NCI-H1417 (cell line): ENCODE results near the gene ATP13A3.
A peak's percentile ranks its signal among the peaks of the same experiment; 100 is the strongest.
"Not testable (repeated sequence)": the region's sequence is repeated elsewhere in the genome, so short reads cannot be mapped to it uniquely, and the experiment has no call there.

ENCODE experiments used
- DNase-seq, 3 experiments: peaks; one replicate each; lab custom pipeline; 2025; lab: John Stamatoyannopoulos, UW

Gene ATP13A3

GRCh38 chr3:194486540-194487288 lies at the start of gene ATP13A3:
Gene ATP13A3 (minus strand): TSS chr3:194487002. CDS start chr3:194462190, 24,812 bp downstream.
- DNase-seq, result peak; percentile 93 to 97 (median 96)

DNA sequence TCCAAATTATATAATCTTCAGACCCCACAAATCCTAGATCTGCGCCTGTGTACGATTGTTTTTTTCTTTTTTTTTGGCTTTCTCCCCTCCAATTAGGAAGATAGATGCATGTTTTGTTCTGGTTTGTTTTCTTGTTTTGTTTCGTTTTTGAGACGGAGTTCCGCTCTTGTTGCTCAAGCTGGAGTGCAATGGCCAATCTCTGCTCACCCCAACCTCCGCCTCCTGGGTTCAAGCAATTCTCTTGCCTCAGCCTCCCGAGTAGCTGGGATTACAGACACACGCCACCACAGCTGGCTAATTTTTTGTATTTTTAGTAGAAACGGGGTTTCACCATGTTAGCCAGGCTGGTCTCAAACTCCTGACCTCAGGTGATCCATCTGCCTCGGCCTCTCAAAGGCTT lies 48.4 kb upstream of the ATP13A3 start:
- not testable (repeated sequence) for DNase-seq

DNA sequence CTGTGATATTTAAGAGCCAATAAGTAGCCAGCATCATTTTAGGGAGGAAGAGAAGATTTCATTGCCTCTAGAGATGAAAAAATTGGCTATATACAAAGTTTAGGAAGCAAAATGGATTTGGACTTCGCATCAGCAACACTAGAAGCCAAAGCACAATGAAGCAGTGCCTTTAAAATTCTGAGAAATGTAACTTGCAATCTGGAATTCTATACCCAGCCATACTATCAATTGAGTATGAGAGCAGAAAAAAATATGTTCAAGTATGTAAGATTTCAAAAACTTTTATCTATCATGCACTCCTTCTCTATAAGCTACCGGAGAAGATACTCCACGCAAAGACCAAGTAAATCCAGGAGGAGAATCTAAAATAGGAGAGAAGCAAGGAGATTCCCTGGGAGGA lies 47.4 kb upstream of the ATP13A3 start:
- DNase-seq, result no peak

DNA sequence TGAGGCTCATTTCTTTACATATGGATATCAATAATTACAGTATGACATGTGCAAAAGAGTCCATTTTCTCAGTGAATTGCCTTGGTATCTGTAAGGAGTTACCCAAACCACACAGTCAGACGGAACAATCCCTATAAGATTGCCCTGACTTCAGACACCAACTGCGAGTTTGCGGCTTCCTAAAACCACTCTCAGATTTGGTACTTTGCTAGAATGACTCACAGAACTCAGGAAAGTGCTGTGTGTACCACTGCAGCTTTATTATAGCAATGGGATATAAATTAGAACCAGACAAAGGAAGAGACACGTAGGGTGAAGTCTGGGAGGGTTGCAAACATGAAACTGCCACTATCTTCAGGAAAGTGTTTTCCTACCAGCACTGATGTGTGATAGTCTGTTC lies 45.8 kb upstream of the ATP13A3 start:
- DNase-seq, result no peak

DNA sequence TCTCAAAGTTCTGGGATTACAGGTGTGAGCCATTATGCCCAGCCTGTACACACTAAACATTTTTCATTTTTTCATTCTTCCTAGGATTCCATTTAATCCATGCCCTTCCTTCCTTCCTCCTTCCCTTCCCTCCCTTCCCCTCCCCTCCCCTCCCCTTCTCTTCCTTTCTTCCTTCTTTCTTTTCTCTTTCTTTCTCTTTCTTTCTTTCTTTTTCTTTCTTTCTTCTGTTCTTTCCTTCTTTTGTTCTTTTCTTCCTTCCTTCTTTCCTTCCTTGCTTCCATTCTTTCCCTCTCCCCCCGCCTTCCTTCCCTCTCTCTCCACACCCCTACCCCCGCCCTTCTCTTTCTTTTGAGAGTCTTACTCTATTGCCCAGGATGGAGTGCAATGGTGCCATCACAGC lies 40.9 kb upstream of the ATP13A3 start:
- no peak for DNase-seq

DNA sequence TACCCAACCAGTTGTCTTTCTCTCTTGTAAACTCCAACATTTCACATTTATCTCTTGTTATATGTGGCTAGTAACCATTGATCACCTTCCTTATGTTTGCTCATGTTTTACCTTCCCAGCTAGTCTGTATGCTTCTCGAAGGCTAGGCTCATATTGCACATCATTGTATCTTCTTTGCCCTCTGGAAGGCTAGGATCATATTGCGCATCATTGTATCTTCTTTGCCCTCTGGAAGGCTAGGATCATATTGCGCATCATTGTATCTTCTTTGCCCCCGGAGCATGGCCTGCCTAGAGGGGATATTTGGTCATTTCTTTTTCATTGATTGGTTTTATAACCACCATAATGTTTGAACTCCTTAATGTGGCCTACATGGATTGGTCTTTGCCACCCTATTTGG lies 39.4 kb upstream of the ATP13A3 start:
- DNase-seq, result no peak

- DNase-seq, result no peak
These were observed 35.8 kb upstream of the ATP13A3 start for GRCh38 chr3:194522579-194523046.

DNA sequence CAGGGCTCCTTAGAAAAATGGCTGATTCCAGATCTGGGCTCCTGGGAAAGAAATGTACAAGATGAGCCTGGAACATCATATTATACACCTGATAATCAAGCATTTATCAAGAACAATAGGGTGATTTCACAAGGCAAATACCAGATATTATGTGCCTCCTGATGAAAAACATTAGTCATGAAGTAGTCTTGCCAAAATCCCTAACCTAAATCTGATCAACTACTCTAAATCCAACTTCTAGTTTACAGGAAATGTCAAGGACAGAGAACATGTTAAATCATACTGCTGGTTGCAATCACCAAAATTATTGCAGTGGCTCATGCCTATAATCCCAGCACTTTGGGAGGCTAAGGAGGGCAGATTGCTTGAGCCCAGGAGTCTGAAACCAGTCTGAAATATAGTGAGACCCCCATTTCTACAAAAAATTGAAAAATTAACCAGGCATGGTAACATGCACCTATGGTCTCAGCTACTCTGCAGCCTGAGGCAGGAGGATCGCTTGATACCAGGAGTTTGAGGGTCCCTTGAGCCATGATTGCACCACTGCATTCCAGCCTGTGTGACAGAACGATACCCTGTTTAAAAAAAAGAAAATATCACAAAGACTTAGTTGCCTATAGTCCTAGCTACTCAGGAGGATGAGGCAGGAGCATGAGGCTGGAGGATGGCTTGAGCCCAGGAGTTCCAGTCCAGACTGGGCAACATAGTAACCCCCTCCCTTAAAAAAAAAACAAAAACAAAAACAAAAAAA lies 34.9 kb upstream of the ATP13A3 start:
- DNase-seq, result no peak

GRCh38 chr3:194520682-194521162 lies 33.9 kb upstream of the ATP13A3 start:
- not testable (repeated sequence) for DNase-seq

GRCh38 chr3:194520201-194520600 lies 33.4 kb upstream of the ATP13A3 start:
- not testable (repeated sequence) for DNase-seq

DNA sequence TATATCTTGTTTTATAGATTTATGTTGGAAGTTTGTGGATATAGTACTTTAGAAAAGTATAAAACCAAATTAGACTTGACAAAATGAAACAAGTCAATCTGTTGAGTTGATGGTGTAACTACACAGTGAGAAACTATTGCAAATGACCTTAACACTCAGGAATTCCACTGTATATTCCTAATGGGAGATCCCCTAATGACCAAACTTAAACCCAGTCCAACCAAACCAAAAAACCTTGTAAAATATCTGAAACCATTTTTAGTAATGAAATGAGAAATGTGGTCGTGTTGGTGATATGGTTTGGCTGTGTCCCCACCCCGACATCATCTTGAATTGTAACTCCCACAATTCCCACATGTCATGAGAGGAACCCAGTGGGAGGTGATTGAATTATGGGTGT lies 31.9 kb upstream of the ATP13A3 start:
- no peak for DNase-seq

DNA sequence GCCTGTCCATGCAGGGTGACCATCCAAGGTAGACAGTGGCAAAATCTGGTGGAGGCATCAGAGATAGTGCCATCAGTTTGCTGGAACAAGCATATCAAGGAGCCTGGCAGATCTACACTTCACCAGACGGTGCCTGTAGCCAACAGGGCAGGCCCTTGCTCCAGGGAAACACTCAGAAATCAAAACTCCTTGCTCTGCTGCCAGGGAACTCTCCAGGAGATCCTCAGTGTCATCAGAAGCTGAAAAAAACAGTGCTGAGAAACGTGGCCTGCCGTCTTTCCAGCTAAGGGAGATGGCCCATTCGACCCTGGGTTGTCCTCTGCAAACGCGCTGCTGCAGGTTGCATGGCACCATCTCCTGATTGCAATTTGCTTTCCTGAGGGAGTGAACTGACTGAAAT lies 30.5 kb upstream of the ATP13A3 start:
- DNase-seq, result no peak

DNA sequence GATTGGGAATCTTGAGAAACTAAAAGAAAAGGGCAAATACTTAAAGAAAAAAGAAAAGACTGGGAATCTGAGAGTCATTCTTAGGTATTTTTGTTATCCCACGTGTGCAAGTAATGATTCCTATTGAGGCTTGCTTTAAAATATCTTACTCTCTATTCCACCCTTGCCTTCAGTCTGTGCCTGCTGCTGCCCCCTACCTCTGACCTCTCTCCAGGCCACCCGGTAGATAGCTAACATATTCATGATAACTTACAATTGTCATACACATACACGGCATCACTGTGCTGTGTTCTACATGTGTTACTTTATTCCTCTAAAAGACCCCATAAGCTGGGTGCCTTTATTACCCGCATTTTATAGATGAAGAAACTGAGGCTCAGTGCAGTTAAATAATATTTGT lies 27.8 kb upstream of the ATP13A3 start:
- no peak for DNase-seq

GRCh38 chr3:194512895-194513601 lies 26.2 kb upstream of the ATP13A3 start:
- DNase-seq, result peak; percentile 44 to 96 (median 91)

DNA sequence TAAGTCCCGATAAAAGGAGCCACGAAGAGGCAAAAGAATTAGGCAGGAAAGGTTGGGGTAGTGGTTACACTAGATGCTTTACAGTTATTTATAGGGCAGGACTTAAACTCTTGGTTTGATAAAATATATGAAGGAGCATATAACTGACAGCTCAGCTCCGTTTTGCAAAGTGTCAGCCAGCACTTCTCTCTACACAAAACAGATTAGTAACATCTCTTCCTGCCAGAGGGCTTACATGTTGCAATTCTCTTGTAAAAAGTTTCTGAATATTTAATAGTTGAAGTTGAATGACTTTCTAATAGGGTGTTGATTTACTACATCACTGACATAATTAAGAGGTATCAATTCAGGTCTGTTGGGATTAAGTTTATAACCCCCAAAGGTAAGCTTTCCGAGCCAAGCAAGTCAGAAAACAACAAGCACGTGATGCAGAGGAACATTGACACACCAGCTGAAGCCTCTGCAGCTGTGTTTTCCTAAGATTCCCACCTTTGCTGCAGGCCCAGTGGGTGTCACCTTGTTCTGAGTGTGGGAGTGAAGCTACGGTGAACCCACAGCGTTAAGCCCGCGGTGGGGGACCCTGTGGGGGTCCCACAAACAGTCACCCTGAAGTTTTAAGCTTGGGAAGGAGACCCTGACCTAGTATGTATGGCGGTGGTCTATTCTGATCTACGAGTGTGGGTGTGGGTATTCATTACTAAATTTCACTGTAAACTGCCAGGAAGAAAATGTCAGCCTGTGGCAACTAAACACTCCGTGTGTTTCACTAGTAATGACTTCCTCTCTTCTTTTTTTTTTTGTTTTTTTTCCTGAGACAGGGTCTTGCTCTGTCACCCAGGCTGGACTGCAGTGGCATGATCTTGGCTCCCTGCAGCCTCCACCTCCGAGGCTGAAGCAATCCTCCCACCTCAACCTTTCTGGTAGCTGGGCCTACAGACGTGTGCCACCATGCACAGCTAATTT lies 22.0 kb upstream of the ATP13A3 start:
- peak in 2 of 3 experiments; percentile 64 to 73 for DNase-seq

DNA sequence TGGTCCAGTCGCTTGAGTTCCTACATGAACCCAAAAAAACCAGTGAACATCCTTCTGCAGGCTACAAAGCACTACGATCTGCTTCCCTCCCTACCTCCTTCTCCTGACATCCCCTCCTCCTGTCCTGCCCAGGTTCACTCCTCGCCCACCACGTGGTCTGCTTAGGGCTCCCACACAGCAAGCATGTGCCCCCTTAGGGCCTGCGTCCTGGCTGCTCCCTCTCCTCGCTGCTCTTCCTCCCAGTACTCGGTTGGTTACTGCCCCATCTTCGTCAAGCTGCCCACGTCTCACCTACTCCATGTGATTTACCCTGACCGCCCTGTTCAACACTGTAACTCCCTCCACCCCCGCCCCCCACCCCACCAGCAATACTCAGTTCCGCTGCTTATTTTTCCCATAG lies 20.8 kb upstream of the ATP13A3 start:
- DNase-seq, result no peak

DNA sequence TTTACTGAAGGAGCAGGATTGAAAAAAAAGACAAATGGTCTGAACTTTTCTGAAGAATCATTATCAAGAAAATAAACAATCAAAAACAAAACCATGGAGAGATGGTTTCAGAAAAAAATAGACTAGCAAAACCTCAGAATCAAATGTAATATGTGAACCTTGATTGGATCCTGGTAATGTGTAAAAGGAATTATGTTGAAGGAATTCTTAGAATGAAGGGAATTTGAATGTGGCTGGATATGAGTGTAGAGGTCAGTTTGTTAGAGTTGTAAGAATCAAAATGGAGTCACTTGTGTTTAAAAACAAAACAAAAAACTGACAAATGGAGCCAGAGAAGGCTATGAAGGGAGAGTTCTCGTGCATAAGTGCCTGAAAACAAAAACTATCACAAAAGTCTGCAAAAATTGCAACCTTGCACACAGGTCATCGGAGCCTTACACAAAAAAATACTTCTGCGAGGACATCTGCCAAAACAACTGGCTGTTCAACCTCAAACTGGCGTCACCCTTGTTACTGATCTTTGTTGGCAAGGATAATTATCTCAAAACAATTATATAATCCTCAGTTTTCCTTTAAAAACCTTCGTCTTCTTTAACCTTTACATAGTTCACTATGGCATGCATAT lies 19.1 kb upstream of the ATP13A3 start:
- no peak for DNase-seq

DNA sequence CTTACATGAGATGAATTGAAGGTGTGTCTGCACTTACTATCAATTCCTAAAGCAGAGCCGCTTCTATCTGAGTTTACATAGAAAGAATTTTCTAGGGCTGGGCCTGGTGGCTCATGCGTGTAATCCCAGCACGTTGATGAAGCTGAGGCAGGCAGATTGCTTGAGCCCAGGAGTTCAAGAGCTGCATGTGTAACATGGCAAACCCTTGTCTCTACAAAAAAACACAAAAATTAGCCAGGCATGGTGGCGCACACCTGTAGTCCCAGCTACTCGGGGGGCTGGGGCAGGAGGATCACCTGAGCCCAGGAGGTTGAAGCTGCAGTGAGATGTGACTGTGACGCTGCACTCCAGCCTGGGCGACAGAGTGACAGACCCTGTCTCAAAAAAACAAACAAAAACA lies 18.1 kb upstream of the ATP13A3 start:
- DNase-seq, result no peak

- no peak for DNase-seq
These were observed 17.3 kb upstream of the ATP13A3 start for GRCh38 chr3:194504146-194504545.

DNA sequence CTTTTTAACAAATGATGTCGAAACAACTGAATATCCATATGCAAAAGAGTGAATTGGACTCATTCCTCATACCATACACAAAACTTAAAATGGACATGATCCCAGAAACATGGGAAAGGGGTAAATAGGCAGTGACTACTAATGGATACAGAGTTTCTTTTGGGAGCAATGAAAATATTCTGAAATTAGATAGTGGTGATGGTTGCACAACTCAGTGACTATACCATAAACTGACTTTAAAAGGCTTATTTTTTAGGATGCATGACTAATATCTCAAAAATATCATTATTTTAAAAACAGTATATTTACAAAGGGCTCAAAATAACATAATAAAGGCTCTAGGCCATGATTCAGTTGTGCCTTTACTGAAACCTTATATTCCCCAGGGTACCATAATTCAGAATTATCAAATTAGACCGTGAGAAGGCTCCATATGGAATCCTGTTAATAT lies 16.3 kb upstream of the ATP13A3 start:
- DNase-seq, result no peak

GRCh38 chr3:194500198-194500597 lies 13.4 kb upstream of the ATP13A3 start:
- no peak for DNase-seq
